Raji (cell line): ENCODE measurements around the gene RNASEL.

Experiments used
- POLR2A ChIP-seq: IDR thresholded peaks from 2 replicates; pipeline ENCODE4 v1.6.1; 2011; ENCODE audit warnings: low read depth, low read length, control low read depth; ENCODE audit not compliant: insufficient read depth

The RNASEL gene

GRCh38 chr1:182564406-182565004 lies 24.6 kb downstream of the RNASEL start:
- no peak for TF ChIP-seq POLR2A

- no peak for TF ChIP-seq POLR2A
Observed at GRCh38 chr1:182563095-182563494, 26.0 kb downstream of the RNASEL start.

GRCh38 chr1:182561456-182561855 lies 27.6 kb downstream of the RNASEL start:
- TF ChIP-seq POLR2A: no peak

GRCh38 chr1:182560392-182560984 lies 28.6 kb downstream of the RNASEL start:
- no peak for TF ChIP-seq POLR2A

- TF ChIP-seq POLR2A: no peak
Observed at GRCh38 chr1:182556279-182556678, 32.8 kb downstream of the RNASEL start.

GRCh38 chr1:182555493-182555892 lies 33.6 kb downstream of the RNASEL start:
- no peak for TF ChIP-seq POLR2A

- TF ChIP-seq POLR2A: no peak
Observed at GRCh38 chr1:182552527-182552926, 36.5 kb downstream of the RNASEL start.

GRCh38 chr1:182549811-182550210 lies 39.2 kb downstream of the RNASEL start:
- no peak for TF ChIP-seq POLR2A

GRCh38 chr1:182549346-182549745 lies 39.7 kb downstream of the RNASEL start:
- no peak for TF ChIP-seq POLR2A

GRCh38 chr1:182533896-182534295 lies 55.2 kb downstream of the RNASEL start:
- no peak for TF ChIP-seq POLR2A

- TF ChIP-seq POLR2A: no peak
Observed at GRCh38 chr1:182527680-182528079, 61.4 kb downstream of the RNASEL start.

- TF ChIP-seq POLR2A: no peak
Observed at GRCh38 chr1:182525342-182525741, 63.7 kb downstream of the RNASEL start.
